IMR-90 (cell line): Measurements from ENCODE around the gene RTKN. TPM values are rescaled to one million over a fixed set of nuclear protein-coding genes. Genes with fewer than 3 reads are reported as not detected.
A peak's percentile ranks its signal among the peaks of the same experiment; 100 is the strongest.

Source experiments
- ATAC-seq: fragments of 200-7000 bp; cut with Tn5 transposase; 2 replicates; pipeline ENCODE4 v1.9.1; 2020; ENCODE audit warnings: low read depth, mild to moderate bottlenecking, moderate library complexity
- BruUV-seq: library from RNA; stranded (reverse); fragments of 400-500 nt; replicated peaks from 2 replicates; lab custom pipeline; 2021; lab: Mats Ljungman, UMichigan
- CTCF ChIA-PET: fragments of 300-600 bp; formaldehyde crosslinking; extraction: SDS; loops from one replicate; lab custom pipeline; 2021; ENCODE audit warnings: antibody characterized with exemption; lab: Yijun Ruan, JAX
- POLR2A ChIA-PET: fragments of 300-600 bp; sonication (Branson Sonifier 250); formaldehyde crosslinking; loops from one replicate; lab custom pipeline; 2022; ENCODE audit warnings: antibody characterized with exemption; ENCODE audit not compliant: unreplicated experiment; lab: Charles Lee
- DNase-seq: peaks from one replicate; pipeline ENCODE4 v3.0.0; 2013
- H2AFZ ChIP-seq: replicated peaks from 2 replicates; pipeline ENCODE3; 2013; ENCODE audit warnings: low read length, mild to moderate bottlenecking; ENCODE audit not compliant: poor library complexity
- H2AK5ac ChIP-seq: 2 replicates; pipeline ENCODE4 v1.6.1; 2013; ENCODE audit warnings: low read depth, low read length, inconsistent platforms
- H2AK9ac ChIP-seq: replicated peaks from 2 replicates; pipeline ENCODE3; 2013; ENCODE audit warnings: mild to moderate bottlenecking, low read depth, low read length, moderate library complexity; ENCODE audit not compliant: poor library complexity
- H2BK120ac ChIP-seq: 2 replicates; pipeline ENCODE4 v1.6.1; 2013; ENCODE audit warnings: low read depth, low read length, inconsistent platforms
- H2BK15ac ChIP-seq: 3 replicates; pipeline ENCODE4 v1.6.1; 2013; ENCODE audit warnings: low read depth, low read length, inconsistent platforms
- H2BK20ac ChIP-seq: 2 replicates; pipeline ENCODE4 v1.6.1; 2013; ENCODE audit warnings: low read depth, mild to moderate bottlenecking, inconsistent platforms, low read length, moderate library complexity
- H2BK5ac ChIP-seq: 2 replicates; pipeline ENCODE4 v1.6.1; 2013; ENCODE audit warnings: mild to moderate bottlenecking, low read depth, low read length, inconsistent platforms; ENCODE audit not compliant: poor library complexity, severe bottlenecking
- H3K14ac ChIP-seq: replicated peaks from 2 replicates; pipeline ENCODE4 v1.6.1; 2013; ENCODE audit warnings: low read depth, low read length, inconsistent platforms
- H3K18ac ChIP-seq: 2 replicates; pipeline ENCODE4 v1.6.1; 2013; ENCODE audit warnings: low read depth, low read length, control low read depth
- H3K23ac ChIP-seq: 2 replicates; pipeline ENCODE4 v1.6.1; 2013; ENCODE audit warnings: low read depth, low read length, inconsistent platforms
- H3K27ac ChIP-seq: 2 replicates; pipeline ENCODE4 v1.5.1; 2013; ENCODE audit warnings: mild to moderate bottlenecking, control low read depth, low read length; ENCODE audit not compliant: insufficient read depth
- H3K27me3 ChIP-seq: 2 replicates; pipeline ENCODE4 v1.6.1; 2013; ENCODE audit warnings: low read length; ENCODE audit not compliant: control insufficient read depth, insufficient read depth
- H3K36me3 ChIP-seq: 2 replicates; pipeline ENCODE4 v1.6.1; 2013; ENCODE audit warnings: low read length, mixed read lengths; ENCODE audit not compliant: control insufficient read depth, insufficient read depth
- H3K4ac ChIP-seq: 2 replicates; pipeline ENCODE4 v1.6.1; 2013; ENCODE audit warnings: low read depth, low read length, inconsistent platforms
- H3K4me1 ChIP-seq: 2 replicates; pipeline ENCODE4 v1.6.1; 2013; ENCODE audit warnings: low read length, mixed read lengths; ENCODE audit not compliant: control insufficient read depth, insufficient read depth
- H3K4me2 ChIP-seq: 2 replicates; pipeline ENCODE4 v1.6.1; 2013; ENCODE audit warnings: low read depth, mild to moderate bottlenecking, control low read depth, low read length, moderate library complexity
- H3K4me3 ChIP-seq: 2 replicates; pipeline ENCODE4 v1.5.1; 2013; ENCODE audit warnings: low read depth, mild to moderate bottlenecking, control low read depth, low read length, moderate library complexity; ENCODE audit not compliant: insufficient read depth
- H3K56ac ChIP-seq: 2 replicates; pipeline ENCODE4 v1.6.1; 2013; ENCODE audit warnings: low read length, inconsistent platforms; ENCODE audit not compliant: insufficient read depth; ENCODE audit errors: extremely low read depth
- H3K79me1 ChIP-seq, 2 experiments: 2 replicates each; pipeline ENCODE4 v1.6.1; 2013; ENCODE audit warnings: low read length in 2 of 2, inconsistent platforms in 1 of 2, low read depth in 1 of 2
- H3K9ac ChIP-seq: 2 replicates; pipeline ENCODE4 v1.6.1; 2013; ENCODE audit warnings: low read depth, low read length, control low read depth
- H3K9me1 ChIP-seq: 2 replicates; pipeline ENCODE4 v1.6.1; 2013; ENCODE audit warnings: low read length, inconsistent platforms; ENCODE audit not compliant: insufficient read depth
- H3K9me3 ChIP-seq: 2 replicates; pipeline ENCODE4 v1.6.1; 2013; ENCODE audit warnings: low read length; ENCODE audit not compliant: control insufficient read depth, insufficient read depth
- H4K20me1 ChIP-seq: 2 replicates; pipeline ENCODE4 v1.6.1; 2013; ENCODE audit warnings: low read length, inconsistent platforms; ENCODE audit not compliant: insufficient read depth
- H4K5ac ChIP-seq: 2 replicates; pipeline ENCODE4 v1.6.1; 2013; ENCODE audit warnings: mild to moderate bottlenecking, low read depth, low read length, control low read depth
- H4K8ac ChIP-seq, 2 experiments: 2 replicates each; pipeline ENCODE4 v1.6.1; 2013; ENCODE audit warnings: low read depth in 2 of 2, low read length in 2 of 2, control low read depth in 1 of 2, inconsistent platforms in 1 of 2
- H4K91ac ChIP-seq: 2 replicates; pipeline ENCODE4 v1.6.1; 2013; ENCODE audit warnings: low read depth, low read length, inconsistent platforms; ENCODE audit not compliant: insufficient read depth
- CHD1 ChIP-seq: IDR thresholded peaks from 2 replicates; pipeline ENCODE4 v1.6.1; 2012; ENCODE audit warnings: low read depth, low read length, improper control_type of control experiment
- WGBS, 2 experiments: methylation state at CpG; one replicate each; pipeline versions ENCODE4 v1.1.5 to v1.1.7; 2013; ENCODE audit warnings: missing lambda C conversion rate in 2 of 2; ENCODE audit not compliant: insufficient read length in 1 of 2; ENCODE audit errors: extremely low coverage in 2 of 2; 5-methylcytosine and 5-hydroxymethylcytosine counted together
- dilution Hi-C: fragments of 300-500 bp; cut with HindIII; formaldehyde crosslinking; loops from one replicate; pipeline ENCODE4 v1.14.3; 2018; ENCODE audit warnings: low sequenced_read_pairs; ENCODE audit not compliant: unreplicated experiment
- in situ Hi-C: fragments of 300-500 bp; cut with MboI; formaldehyde crosslinking; loops from 3 replicates; pipeline ENCODE4 v1.14.3; 2019; ENCODE audit warnings: low sequenced_read_pairs, inconsistent platforms, mixed read lengths
- intact Hi-C: fragments of 100-400 bp; cut with micrococcal nuclease; formaldehyde crosslinking; loops from 2 replicates; pipeline ENCODE4 v1.10.0; 2022
- polyA plus RNA-seq, 3 experiments: library from polyadenylated mRNA; depleted of rRNA; stranded (reverse); fragments of >200 nt; gene quantifications; 2 replicates each; pipeline ENCODE4 v1.2.3, GENCODE V29; 2012; ENCODE audit warnings: low replicate concordance in 1 of 3
- total RNA-seq: library from RNA; depleted of rRNA; stranded (reverse); fragments of >200 nt; gene quantifications from 2 replicates; pipeline ENCODE4 v1.2.3, GENCODE V29; 2012
- TF ChIP-seq, protein P1 (sequence below): conservative IDR thresholded peaks from 2 replicates; pipeline ENCODE4 v1.5.1; 2012; ENCODE audit warnings: mild to moderate bottlenecking, low read depth, low read length, improper control_type of control experiment

RTKN gene
- total and polyA plus RNA-seq, 2 of the 4 experiments (the other 2 are of a cell fraction), result 11.1 to 19.7 TPM

DNA sequence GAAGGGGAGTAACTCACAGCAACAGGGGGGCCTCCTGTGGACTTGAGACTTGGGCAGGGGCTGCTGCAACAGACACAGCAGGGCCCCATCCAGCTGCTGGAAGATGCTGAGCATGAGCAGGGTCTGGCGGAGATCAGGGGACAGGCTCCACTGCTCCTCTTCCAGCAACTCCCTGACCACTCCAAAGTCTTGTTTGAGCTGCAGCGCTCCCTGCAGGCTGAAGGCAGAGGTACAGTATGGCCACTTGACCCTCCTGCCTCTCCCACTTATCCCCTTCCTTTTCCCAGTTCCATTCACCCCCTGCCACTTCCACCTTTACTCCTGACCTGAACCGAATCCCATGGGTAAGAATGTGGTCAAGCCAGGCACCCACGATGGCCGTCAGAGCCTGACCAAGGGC lies 33.2 kb upstream of the RTKN start:
- ChIA-PET POLR2A (no interaction called here), CTCF (no interaction called here)
- H2BK5ac ChIP-seq, result no peak overlapping the region
- no TSS peak for BruUV-seq
- H4K91ac ChIP-seq, result no peak overlapping the region
- H3K27ac ChIP-seq, result no peak overlapping the region
- peak overlapping the region; percentile 55 for H2AK9ac ChIP-seq
- H2AK5ac ChIP-seq, result no peak overlapping the region
- H4K20me1 ChIP-seq, result no peaks in the 10 kb centered on the region
- H3K18ac ChIP-seq, result no peak overlapping the region
- no peak overlapping the region for H4K5ac ChIP-seq
- dilution Hi-C loops (no loop called here), intact Hi-C loops (no loop called here), in situ Hi-C loops (loop anchor here (25.0 kb wide), 1 partner anchor 387 kb away; no protein-coding TSS in a partner anchor)
- H3K79me1 ChIP-seq, result peaks cover 3 to 48% of the 10 kb centered on the region in 2 experiments; a peak in 3 of 4 replicates
- no peak overlapping the region for H3K4me3 ChIP-seq
- H3K14ac ChIP-seq, result no peak overlapping the region
- H2BK20ac ChIP-seq, result no peak overlapping the region
- H3K56ac ChIP-seq, result no peak overlapping the region
- peaks cover 4% of the 10 kb centered on the region; the same call in 1 of the 2 replicates for H3K4me1 ChIP-seq
- no peaks in the 10 kb centered on the region for H3K9me3 ChIP-seq
- H2BK15ac ChIP-seq, result no peak overlapping the region
- TF ChIP-seq CHD1, result no peak
- TF ChIP-seq, protein P1, sequence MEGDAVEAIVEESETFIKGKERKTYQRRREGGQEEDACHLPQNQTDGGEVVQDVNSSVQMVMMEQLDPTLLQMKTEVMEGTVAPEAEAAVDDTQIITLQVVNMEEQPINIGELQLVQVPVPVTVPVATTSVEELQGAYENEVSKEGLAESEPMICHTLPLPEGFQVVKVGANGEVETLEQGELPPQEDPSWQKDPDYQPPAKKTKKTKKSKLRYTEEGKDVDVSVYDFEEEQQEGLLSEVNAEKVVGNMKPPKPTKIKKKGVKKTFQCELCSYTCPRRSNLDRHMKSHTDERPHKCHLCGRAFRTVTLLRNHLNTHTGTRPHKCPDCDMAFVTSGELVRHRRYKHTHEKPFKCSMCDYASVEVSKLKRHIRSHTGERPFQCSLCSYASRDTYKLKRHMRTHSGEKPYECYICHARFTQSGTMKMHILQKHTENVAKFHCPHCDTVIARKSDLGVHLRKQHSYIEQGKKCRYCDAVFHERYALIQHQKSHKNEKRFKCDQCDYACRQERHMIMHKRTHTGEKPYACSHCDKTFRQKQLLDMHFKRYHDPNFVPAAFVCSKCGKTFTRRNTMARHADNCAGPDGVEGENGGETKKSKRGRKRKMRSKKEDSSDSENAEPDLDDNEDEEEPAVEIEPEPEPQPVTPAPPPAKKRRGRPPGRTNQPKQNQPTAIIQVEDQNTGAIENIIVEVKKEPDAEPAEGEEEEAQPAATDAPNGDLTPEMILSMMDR, result peak; percentile 26; the same call in 1 of the 2 replicates
- no peak overlapping the region for H4K8ac ChIP-seq
- H3K27me3 ChIP-seq, result no peaks in the 10 kb centered on the region
- no peak overlapping the region for H3K23ac ChIP-seq
- H3K9me1 ChIP-seq, result peaks cover 4% of the 10 kb centered on the region; the same call in 1 of the 2 replicates
- ATAC-seq, result no peak
- H2AFZ ChIP-seq, result peak overlapping the region; percentile 11
- no peak overlapping the region for H2BK120ac ChIP-seq
- no peak overlapping the region for H3K4me2 ChIP-seq
- H3K36me3 ChIP-seq, result peaks cover 26% of the 10 kb centered on the region
- H3K4ac ChIP-seq, result no peak overlapping the region
- no peak for DNase-seq
- no peak overlapping the region for H3K9ac ChIP-seq
- 68% methylated on average over 2 of the region's 5 CpGs; no CpG with 5 or more reads in 1 of the 2 experiments for WGBS, 2 experiments
